Right lobe of liver (tissue), 4 donors: ENCODE data around the gene CS.

Source experiments
- POLR2A ChIP-seq: fragments of 450-650 bp; IDR thresholded peaks from one replicate; pipeline ENCODE4 v1.6.1; 2017; ENCODE audit warnings: antibody characterized with exemption, mild to moderate bottlenecking
- TF ChIP-seq, protein P1 (sequence below), 4 donors: fragments of 200-600 bp in 3 of 4; fragments of 450-650 bp in 1 of 4; IDR thresholded peaks; one replicate each; pipeline versions ENCODE4 v1.5.1 to v1.8.0; 2016 to 2022; ENCODE audit warnings: antibody characterized with exemption in 4 of 4, mild to moderate bottlenecking in 2 of 4
- donor health status: DM: no; HTN: no; CAD: no.
- donor health status: DM: no; HTN: no; CAD: no.
- donor health status: DM: no; HTN: yes; CAD: no.

DNA sequence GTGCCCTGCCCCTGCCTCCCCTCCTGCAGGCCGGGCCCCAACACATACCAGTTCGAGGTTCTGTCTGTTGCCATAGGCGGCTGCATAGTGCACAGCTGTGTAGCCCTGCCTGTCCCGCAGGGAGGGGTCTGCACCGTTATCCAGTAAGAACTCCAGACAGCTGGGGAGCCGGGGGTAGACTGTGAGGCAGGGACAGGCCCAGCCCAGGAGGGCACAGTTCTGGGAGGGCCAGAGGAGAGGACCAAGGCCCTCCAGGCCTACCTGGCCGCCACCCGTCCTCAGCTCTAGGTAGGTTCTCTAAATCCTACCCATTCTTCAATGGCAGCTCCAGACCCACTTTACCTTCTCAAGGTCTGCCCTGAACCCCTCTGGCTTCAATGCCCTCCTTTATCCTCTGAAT is 51.4 kb downstream of the CS start:
- TF ChIP-seq, protein P1, sequence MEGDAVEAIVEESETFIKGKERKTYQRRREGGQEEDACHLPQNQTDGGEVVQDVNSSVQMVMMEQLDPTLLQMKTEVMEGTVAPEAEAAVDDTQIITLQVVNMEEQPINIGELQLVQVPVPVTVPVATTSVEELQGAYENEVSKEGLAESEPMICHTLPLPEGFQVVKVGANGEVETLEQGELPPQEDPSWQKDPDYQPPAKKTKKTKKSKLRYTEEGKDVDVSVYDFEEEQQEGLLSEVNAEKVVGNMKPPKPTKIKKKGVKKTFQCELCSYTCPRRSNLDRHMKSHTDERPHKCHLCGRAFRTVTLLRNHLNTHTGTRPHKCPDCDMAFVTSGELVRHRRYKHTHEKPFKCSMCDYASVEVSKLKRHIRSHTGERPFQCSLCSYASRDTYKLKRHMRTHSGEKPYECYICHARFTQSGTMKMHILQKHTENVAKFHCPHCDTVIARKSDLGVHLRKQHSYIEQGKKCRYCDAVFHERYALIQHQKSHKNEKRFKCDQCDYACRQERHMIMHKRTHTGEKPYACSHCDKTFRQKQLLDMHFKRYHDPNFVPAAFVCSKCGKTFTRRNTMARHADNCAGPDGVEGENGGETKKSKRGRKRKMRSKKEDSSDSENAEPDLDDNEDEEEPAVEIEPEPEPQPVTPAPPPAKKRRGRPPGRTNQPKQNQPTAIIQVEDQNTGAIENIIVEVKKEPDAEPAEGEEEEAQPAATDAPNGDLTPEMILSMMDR (IDR thresholded peaks at IDR 0.05), result no peak
- TF ChIP-seq POLR2A, result no peak
